H1 (cell line): ENCODE measurements around the gene DNASE1L1. TPM values are rescaled to one million over a fixed set of nuclear protein-coding genes. Genes with fewer than 3 reads are reported as not detected.

Experiments used
- BCL11A ChIP-seq, 2 experiments: IDR thresholded peaks; one replicate each; pipeline ENCODE4 v1.6.1; 2011; ENCODE audit warnings: low read depth in 2 of 2, low read length in 2 of 2, mild to moderate bottlenecking in 2 of 2
- CHD2 ChIP-seq: IDR thresholded peaks from 2 replicates; pipeline ENCODE4 v1.6.1; 2012; ENCODE audit warnings: low read length, improper control_type of control experiment
- CREB1 ChIP-seq: IDR thresholded peaks from 2 replicates; pipeline ENCODE4 v1.6.1; 2012; ENCODE audit warnings: inconsistent platforms
- EP300 ChIP-seq, 2 experiments: IDR thresholded peaks; 1 replicate in 1 of 2; 2 replicates in 1 of 2; pipeline ENCODE4 v1.6.1; 2011 to 2012; ENCODE audit warnings: low read depth in 2 of 2, low read length in 2 of 2, mild to moderate bottlenecking in 2 of 2, borderline replicate concordance in 1 of 2, inconsistent platforms in 1 of 2, moderate library complexity in 1 of 2
- HDAC6 ChIP-seq: IDR thresholded peaks from one replicate; pipeline ENCODE4 v1.7.1; 2012; ENCODE audit warnings: low read depth, mild to moderate bottlenecking, inconsistent platforms, low read length, moderate library complexity
- JUN ChIP-seq: IDR thresholded peaks from 2 replicates; pipeline ENCODE4 v1.6.1; 2011; ENCODE audit warnings: low read depth, mild to moderate bottlenecking, improper control_type of control experiment, low read length
- KDM5A ChIP-seq: fragments of 200-600 bp; IDR thresholded peaks from 2 replicates; pipeline ENCODE4 v1.7.1; 2012; ENCODE audit warnings: mild to moderate bottlenecking, low read length, inconsistent platforms, mixed read lengths
- MAFK ChIP-seq: IDR thresholded peaks from 2 replicates; pipeline ENCODE4 v1.6.1; 2012; ENCODE audit warnings: low read depth, mild to moderate bottlenecking, improper control_type of control experiment, low read length
- MAX ChIP-seq: IDR thresholded peaks from 2 replicates; pipeline ENCODE4 v1.6.1; 2012; ENCODE audit warnings: inconsistent platforms
- PHF8 ChIP-seq: fragments of 200-600 bp; sonication (generic); conservative IDR thresholded peaks from 2 replicates; pipeline ENCODE4 v1.7.1; 2012; ENCODE audit warnings: low read depth, mild to moderate bottlenecking, inconsistent platforms, low read length, moderate library complexity
- POU5F1 ChIP-seq: IDR thresholded peaks from 2 replicates; pipeline ENCODE4 v1.6.1; 2011; ENCODE audit warnings: low read depth, mild to moderate bottlenecking, low read length, moderate library complexity
- RAD21 ChIP-seq, 2 experiments: IDR thresholded peaks in 1 of 2; conservative IDR thresholded peaks in 1 of 2; 2 replicates each; pipeline ENCODE4 v1.6.1; 2011; ENCODE audit warnings: low read depth in 2 of 2, low read length in 2 of 2, improper control_type of control experiment in 1 of 2, inconsistent platforms in 1 of 2, mild to moderate bottlenecking in 1 of 2, moderate library complexity in 1 of 2
- RFX5 ChIP-seq: IDR thresholded peaks from 2 replicates; pipeline ENCODE4 v1.6.1; 2011; ENCODE audit warnings: low read depth, low read length, improper control_type of control experiment, borderline replicate concordance
- RNF2 ChIP-seq: fragments of 200-900, 300-1000 bp; sonication (generic); IDR thresholded peaks from 2 replicates; pipeline ENCODE4 v1.7.1; 2016; ENCODE audit warnings: borderline replicate concordance, low read depth, mild to moderate bottlenecking, antibody characterized with exemption, low read length; ENCODE audit not compliant: poor library complexity, severe bottlenecking; ENCODE audit errors: missing control alignments
- SIRT6 ChIP-seq: IDR thresholded peaks from one replicate; pipeline ENCODE4 v1.7.1; 2012; ENCODE audit warnings: low read length, inconsistent platforms
- SIX5 ChIP-seq: IDR thresholded peaks from 2 replicates; pipeline ENCODE4 v1.6.1; 2011; ENCODE audit warnings: mild to moderate bottlenecking, low read depth, low read length
- SP2 ChIP-seq: IDR thresholded peaks from 2 replicates; pipeline ENCODE4 v1.6.1; 2012; ENCODE audit warnings: mild to moderate bottlenecking, low read length, inconsistent platforms
- SRF ChIP-seq: IDR thresholded peaks from 2 replicates; pipeline ENCODE4 v1.6.1; 2011; ENCODE audit warnings: mild to moderate bottlenecking, low read depth, low read length, moderate library complexity
- SUZ12 ChIP-seq: fragments of 200-600 bp; sonication (generic); IDR thresholded peaks from 2 replicates; pipeline ENCODE4 v1.6.1; 2012; ENCODE audit warnings: mild to moderate bottlenecking, inconsistent platforms, low read length, moderate library complexity, mixed read lengths
- TAF1 ChIP-seq: IDR thresholded peaks from 2 replicates; pipeline ENCODE4 v1.6.1; 2011; ENCODE audit warnings: mild to moderate bottlenecking, low read depth, low read length
- TAF7 ChIP-seq: optimal IDR thresholded peaks from 2 replicates; pipeline ENCODE3; 2011; ENCODE audit warnings: low read depth, mild to moderate bottlenecking, inconsistent platforms, low read length, moderate library complexity, borderline replicate concordance
- TBP ChIP-seq: IDR thresholded peaks from 2 replicates; pipeline ENCODE4 v1.6.1; 2011; ENCODE audit warnings: low read depth, low read length, improper control_type of control experiment
- USF2 ChIP-seq: IDR thresholded peaks from 2 replicates; pipeline ENCODE4 v1.6.1; 2011; ENCODE audit warnings: low read length, improper control_type of control experiment
- polyA plus RNA-seq, 7 experiments: library from polyadenylated mRNA; depleted of rRNA in 3 of 7; stranded (reverse) in 5 of 7; unstranded in 2 of 7; fragments of >200 nt in 5 of 7; fragments of 200-250 nt in 2 of 7; gene quantifications; 1 replicate in 5 of 7; 2 replicates in 1 of 7; 4 replicates in 1 of 7; pipeline versions ENCODE4 v1.2.1 to v1.2.3, GENCODE V29; 2011 to 2013; ENCODE audit warnings: missing spikeins in 2 of 7, mixed read lengths in 2 of 7
- total RNA-seq: library from RNA; stranded (reverse); fragmentation: NEBNext Ultra II Directional; extraction: Animal tissue kit (Norgen Biotek cat#: 25700); gene quantifications from 2 replicates; pipeline ENCODE4 v1.2.1, GENCODE V29; 2021

The DNASE1L1 gene
- total and polyA plus RNA-seq, 2 of the 8 experiments (the other 6 are each of a cell fraction or from before 2014, with no cell fraction given) = 8.7 to 30.0 TPM

GRCh38 chrX:154397888-154398667 is 11.0 kb downstream of the DNASE1L1 start, which contains the start of gene RPL10 (continued):
- no peak for TF ChIP-seq RNF2
- TF ChIP-seq TAF7 = peak; percentile 96
- peak; percentile 98 for TF ChIP-seq TBP
- TF ChIP-seq KDM5A = no peak
- no peak for TF ChIP-seq JUN
- no peak for TF ChIP-seq MAFK
- no peak for TF ChIP-seq SUZ12
- peak; percentile 100 for TF ChIP-seq TAF1
- TF ChIP-seq HDAC6 = no peak
- TF ChIP-seq EP300 (IDR thresholded peaks at IDR 0.05; ENCODE audit: borderline replicate concordance in 1 of 2, low read depth in 2 of 2, low read length in 2 of 2) = no peak
- TF ChIP-seq RAD21 (IDR thresholded peaks at IDR 0.05 in 1 of 2, conservative IDR thresholded peaks at IDR 0.05 in 1 of 2; ENCODE audit: low read depth in 2 of 2, low read length in 2 of 2) = no peak
- TF ChIP-seq BCL11A (IDR thresholded peaks at IDR 0.05; ENCODE audit: low read depth in 2 of 2, low read length in 2 of 2) = no peak
- TF ChIP-seq SIRT6 = no peak
- TF ChIP-seq SP2 = peak; percentile 90
- no peak for TF ChIP-seq SIX5
- TF ChIP-seq RFX5 = no peak
- no peak for TF ChIP-seq POU5F1
- no peak for TF ChIP-seq USF2
- 0 out of 2 replicates have a peak, but pooled peaks have one; percentile 48 for TF ChIP-seq CHD2
- TF ChIP-seq PHF8 = peak; percentile 80
- peak; percentile 85 for TF ChIP-seq MAX
- TF ChIP-seq SRF = peak; percentile 80
- TF ChIP-seq CREB1 = peak; percentile 94
